OCI-LY1 (cell line): ENCODE results near the gene SLC22A23.

ENCODE experiments used
- H2AFZ ChIP-seq: fragments of 200-600 bp; sonication (generic), shearing (Covaris generic); 2 replicates; pipeline ENCODE4 v1.6.0; 2014; ENCODE audit warnings: antibody characterized with exemption, mild to moderate bottlenecking, low read length
- H3F3A ChIP-seq: fragments of 200-600 bp; sonication (generic), shearing (Covaris generic); 2 replicates; pipeline ENCODE4 v1.6.0; 2014; ENCODE audit warnings: mild to moderate bottlenecking, antibody characterized with exemption, low read length, moderate library complexity; ENCODE audit not compliant: insufficient read depth
- H3K27ac ChIP-seq: fragments of 200-600 bp; sonication (generic); 2 replicates; pipeline ENCODE4 v1.5.1; 2014; ENCODE audit warnings: low read length, mixed run types, mild to moderate bottlenecking, low read depth; ENCODE audit not compliant: poor library complexity, severe bottlenecking
- H3K27me3 ChIP-seq: fragments of 200-600 bp; sonication (generic); 2 replicates; pipeline ENCODE4 v1.6.0; 2014; ENCODE audit warnings: antibody characterized with exemption, mild to moderate bottlenecking, low read length, moderate library complexity; ENCODE audit not compliant: insufficient read depth
- H3K36me3 ChIP-seq: fragments of 200-600 bp; sonication (generic); 2 replicates; pipeline ENCODE4 v1.6.1; 2014; ENCODE audit warnings: mild to moderate bottlenecking, antibody characterized with exemption, low read length, moderate library complexity, mixed read lengths; ENCODE audit not compliant: insufficient read depth
- H3K4me1 ChIP-seq: fragments of 200-600 bp; sonication (generic); 2 replicates; pipeline ENCODE4 v1.5.1; 2014; ENCODE audit warnings: mild to moderate bottlenecking, low read length, moderate library complexity; ENCODE audit not compliant: insufficient read depth, severe bottlenecking
- H3K4me2 ChIP-seq: fragments of 200-600 bp; sonication (generic), shearing (Covaris generic); 2 replicates; pipeline ENCODE4 v1.6.1; 2014; ENCODE audit warnings: low read length
- H3K4me3 ChIP-seq: fragments of 200-600 bp; sonication (generic); 2 replicates; pipeline ENCODE4 v1.5.1; 2014; ENCODE audit warnings: low read length, low read depth, mild to moderate bottlenecking, mixed read lengths; ENCODE audit not compliant: poor library complexity, severe bottlenecking
- H3K79me2 ChIP-seq: fragments of 200-600 bp; shearing (Covaris generic); 2 replicates; pipeline ENCODE4 v1.6.1; 2016; ENCODE audit warnings: mixed run types, low read length, mixed read lengths; ENCODE audit not compliant: insufficient read depth
- H3K9ac ChIP-seq: fragments of 200-600 bp; sonication (generic), shearing (Covaris generic); 2 replicates; pipeline ENCODE4 v1.6.1; 2014; ENCODE audit warnings: mild to moderate bottlenecking, low read length, mixed read lengths
- H3K9me2 ChIP-seq: fragments of 200-600 bp; sonication (generic), shearing (Covaris generic); 2 replicates; pipeline ENCODE4 v1.6.1; 2014; ENCODE audit warnings: low read depth, mild to moderate bottlenecking, low read length, mixed read lengths
- H3K9me3 ChIP-seq: fragments of 200-600 bp; shearing (Covaris generic); 2 replicates; pipeline ENCODE4 v1.6.1; 2014; ENCODE audit warnings: low read length, mixed read lengths
- H4K20me1 ChIP-seq: fragments of 200-600 bp; sonication (generic), shearing (Covaris generic); 2 replicates; pipeline ENCODE4 v1.6.0; 2016; ENCODE audit warnings: mild to moderate bottlenecking, low read length; ENCODE audit not compliant: insufficient read depth
- EZH2 ChIP-seq: fragments of 200-600 bp; sonication (generic), shearing (Covaris generic); IDR thresholded peaks from 2 replicates; pipeline ENCODE4 v1.8.0; 2017; ENCODE audit warnings: borderline replicate concordance, mixed run types, mild to moderate bottlenecking, antibody characterized with exemption, low read length, moderate library complexity, mixed read lengths
- TF ChIP-seq, protein P1 (sequence below): fragments of 200-600 bp; sonication (generic), shearing (Covaris generic); IDR thresholded peaks from 2 replicates; pipeline ENCODE4 v1.5.1; 2017; ENCODE audit warnings: mild to moderate bottlenecking, antibody characterized with exemption, low read length, moderate library complexity, mixed read lengths

The SLC22A23 gene

DNA sequence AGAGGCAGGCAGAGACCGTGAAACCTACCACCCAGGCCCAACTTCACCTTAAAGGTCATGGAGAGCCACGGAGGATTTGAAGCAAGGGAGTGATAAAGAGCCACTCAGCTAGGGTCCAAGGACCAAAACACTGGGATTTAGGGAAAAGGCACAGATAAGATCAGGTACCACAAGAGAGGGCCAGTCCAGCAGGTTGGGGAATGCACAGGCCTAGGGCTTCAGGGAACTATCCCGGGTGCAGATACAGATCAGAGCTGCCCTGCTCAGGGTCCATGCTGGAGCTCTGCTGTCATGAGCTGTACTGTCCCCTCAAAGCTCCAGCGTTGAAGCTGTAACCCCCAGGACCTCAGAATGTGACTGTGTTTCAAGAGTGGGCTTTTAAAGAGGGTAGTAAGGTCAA, 16.9 kb downstream of the SLC22A23 start:
- no peak overlapping the region for H3K4me2 ChIP-seq
- no peaks in the 10 kb centered on the region for H4K20me1 ChIP-seq
- no peaks in the 10 kb centered on the region for H3K9me2 ChIP-seq
- H3K4me3 ChIP-seq: no peak overlapping the region
- H3K9ac ChIP-seq: no peak overlapping the region
- no peak overlapping the region for H2AFZ ChIP-seq
- H3K4me1 ChIP-seq: no peaks in the 10 kb centered on the region
- H3K27ac ChIP-seq: no peak overlapping the region
- no peak for TF ChIP-seq EZH2
- no peaks in the 10 kb centered on the region; the same call in 1 of the 2 replicates for H3K27me3 ChIP-seq
- H3K9me3 ChIP-seq: no peaks in the 10 kb centered on the region
- no peaks in the 10 kb centered on the region for H3F3A ChIP-seq
- no peaks in the 10 kb centered on the region for H3K36me3 ChIP-seq
- H3K79me2 ChIP-seq: no peaks in the 10 kb centered on the region

DNA sequence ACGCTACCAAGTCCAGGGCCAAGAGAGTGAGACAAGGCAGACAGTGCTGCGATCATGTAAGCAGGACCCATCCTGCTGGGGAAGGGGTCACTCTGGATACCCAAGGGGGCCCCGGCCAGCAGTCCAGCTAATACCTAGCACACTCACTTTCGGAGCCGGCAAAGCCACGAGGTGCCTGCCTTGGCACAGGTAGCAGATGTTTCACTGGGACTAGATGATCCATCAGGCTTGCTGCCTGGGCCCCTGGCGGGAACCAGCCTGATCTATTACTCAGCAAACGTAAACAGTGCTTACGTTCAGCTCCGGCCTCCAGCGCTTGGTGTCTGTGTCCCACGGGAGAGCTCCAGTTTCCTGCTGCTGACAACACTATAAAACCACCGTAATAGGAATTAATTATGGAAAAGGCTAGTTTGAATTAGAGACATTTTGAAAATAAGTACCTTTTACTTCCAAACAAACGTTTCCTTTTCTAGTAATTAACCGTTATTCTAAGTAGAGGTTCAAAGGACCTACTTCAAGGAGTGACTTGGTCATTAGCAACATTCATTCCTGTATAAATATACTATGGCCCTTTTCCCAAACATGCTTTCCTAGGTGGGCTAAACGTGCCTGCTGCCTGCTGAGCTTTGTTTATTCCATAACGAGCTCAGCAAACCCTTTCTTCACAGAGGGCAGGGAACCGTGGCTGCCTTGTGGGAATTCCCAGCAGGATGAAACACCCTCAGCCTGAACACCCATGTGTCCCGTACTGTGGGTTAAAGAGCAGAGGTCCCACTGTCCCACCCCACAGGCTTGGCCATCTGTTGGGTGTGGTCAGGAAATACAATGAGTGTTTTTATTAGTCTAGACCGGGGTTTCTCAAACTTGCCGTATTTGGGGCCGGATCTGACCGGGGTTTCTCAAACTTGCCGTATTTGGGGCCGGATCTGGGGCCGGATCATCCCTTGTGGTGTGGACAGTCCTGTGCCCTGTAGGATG, 18.4 kb downstream of the SLC22A23 start:
- no peak overlapping the region for H3K27ac ChIP-seq
- H3K79me2 ChIP-seq: no peaks in the 10 kb centered on the region

DNA sequence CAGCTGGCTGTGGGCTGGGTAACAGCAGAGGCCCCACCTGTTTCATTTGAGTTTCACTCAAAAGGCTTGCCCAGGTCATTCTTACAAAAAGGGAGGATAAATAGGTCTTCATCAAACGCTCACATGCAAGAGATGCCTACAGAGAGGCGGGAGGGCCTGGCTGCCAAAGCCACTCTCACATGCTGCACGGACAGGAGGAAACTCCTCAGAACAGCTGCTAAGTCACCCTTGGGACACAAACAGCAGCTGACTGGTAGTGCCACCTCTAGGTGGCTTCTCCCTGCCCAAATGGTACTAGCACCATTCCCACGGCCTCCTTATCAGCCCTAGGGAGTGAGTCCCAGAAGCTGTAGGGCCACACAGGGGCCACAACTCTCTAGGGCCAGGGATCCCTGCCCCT, 23.8 kb downstream of the SLC22A23 start:
- H3K4me2 ChIP-seq: no peak overlapping the region
- H3K9me3 ChIP-seq: no peaks in the 10 kb centered on the region
- no peaks in the 10 kb centered on the region for H4K20me1 ChIP-seq
- no peaks in the 10 kb centered on the region for H3K27me3 ChIP-seq
- H2AFZ ChIP-seq: no peak overlapping the region
- H3F3A ChIP-seq: no peaks in the 10 kb centered on the region
- no peaks in the 10 kb centered on the region for H3K9me2 ChIP-seq
- no peak for TF ChIP-seq EZH2
- TF ChIP-seq, protein P1, sequence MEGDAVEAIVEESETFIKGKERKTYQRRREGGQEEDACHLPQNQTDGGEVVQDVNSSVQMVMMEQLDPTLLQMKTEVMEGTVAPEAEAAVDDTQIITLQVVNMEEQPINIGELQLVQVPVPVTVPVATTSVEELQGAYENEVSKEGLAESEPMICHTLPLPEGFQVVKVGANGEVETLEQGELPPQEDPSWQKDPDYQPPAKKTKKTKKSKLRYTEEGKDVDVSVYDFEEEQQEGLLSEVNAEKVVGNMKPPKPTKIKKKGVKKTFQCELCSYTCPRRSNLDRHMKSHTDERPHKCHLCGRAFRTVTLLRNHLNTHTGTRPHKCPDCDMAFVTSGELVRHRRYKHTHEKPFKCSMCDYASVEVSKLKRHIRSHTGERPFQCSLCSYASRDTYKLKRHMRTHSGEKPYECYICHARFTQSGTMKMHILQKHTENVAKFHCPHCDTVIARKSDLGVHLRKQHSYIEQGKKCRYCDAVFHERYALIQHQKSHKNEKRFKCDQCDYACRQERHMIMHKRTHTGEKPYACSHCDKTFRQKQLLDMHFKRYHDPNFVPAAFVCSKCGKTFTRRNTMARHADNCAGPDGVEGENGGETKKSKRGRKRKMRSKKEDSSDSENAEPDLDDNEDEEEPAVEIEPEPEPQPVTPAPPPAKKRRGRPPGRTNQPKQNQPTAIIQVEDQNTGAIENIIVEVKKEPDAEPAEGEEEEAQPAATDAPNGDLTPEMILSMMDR: no peak; the same call in 1 of the 2 replicates
- H3K4me3 ChIP-seq: no peak overlapping the region
- H3K36me3 ChIP-seq: no peaks in the 10 kb centered on the region
- H3K9ac ChIP-seq: no peak overlapping the region
- no peaks in the 10 kb centered on the region for H3K4me1 ChIP-seq
- no peak overlapping the region for H3K27ac ChIP-seq
- H3K79me2 ChIP-seq: no peaks in the 10 kb centered on the region

More for the DNA sequence above, 18.4 kb downstream of the SLC22A23 start:
- H3K4me1 ChIP-seq: no peaks in the 10 kb centered on the region
- H3K4me3 ChIP-seq: no peak overlapping the region
- no peaks in the 10 kb centered on the region for H4K20me1 ChIP-seq
- TF ChIP-seq, protein P1: no peak
- no peak for TF ChIP-seq EZH2
- H3K4me2 ChIP-seq: no peak overlapping the region
- no peaks in the 10 kb centered on the region for H3F3A ChIP-seq
- H3K9me3 ChIP-seq: no peaks in the 10 kb centered on the region
- no peak overlapping the region for H2AFZ ChIP-seq
- H3K36me3 ChIP-seq: no peaks in the 10 kb centered on the region
- no peaks in the 10 kb centered on the region for H3K9me2 ChIP-seq
- H3K9ac ChIP-seq: no peak overlapping the region
- no peaks in the 10 kb centered on the region; the same call in 1 of the 2 replicates for H3K27me3 ChIP-seq
